GM18868 (cell line): ENCODE data around the gene PPM1H.
A peak's percentile ranks its signal among the peaks of the same experiment; 100 is the strongest.
"Not testable (repeated sequence)": the region's sequence is repeated elsewhere in the genome, so short reads cannot be mapped to it uniquely, and the experiment has no call there.

Experiments
- ATAC-seq: cut with Tn5 transposase; IDR thresholded peaks from one replicate; pipeline ENCODE4 v1.9.1; 2021; ENCODE audit warnings: mild to moderate bottlenecking, moderate library complexity; ENCODE audit not compliant: unreplicated experiment

The PPM1H gene

GRCh38 chr12:62841846-62842245, 93.1 kb downstream of the PPM1H start:
- no peak for ATAC-seq

GRCh38 chr12:62840806-62841205, 94.1 kb downstream of the PPM1H start:
- ATAC-seq: no peak

GRCh38 chr12:62839869-62840660, 94.9 kb downstream of the PPM1H start:
- no peak for ATAC-seq

GRCh38 chr12:62834971-62835547, 99.9 kb downstream of the PPM1H start:
- ATAC-seq: peak; percentile 86

GRCh38 chr12:62834406-62834805, 100.5 kb downstream of the PPM1H start:
- ATAC-seq: peak; percentile 25

GRCh38 chr12:62833634-62834033, 101.3 kb downstream of the PPM1H start:
- no peak for ATAC-seq

GRCh38 chr12:62832558-62832957, 102.4 kb downstream of the PPM1H start:
- ATAC-seq: no peak

- ATAC-seq: no peak
Observed at GRCh38 chr12:62832027-62832426, 102.9 kb downstream of the PPM1H start.

GRCh38 chr12:62827855-62828254, 107.1 kb downstream of the PPM1H start:
- no peak for ATAC-seq

- no peak for ATAC-seq
Observed at GRCh38 chr12:62827042-62827441, 107.9 kb downstream of the PPM1H start.

- peak; percentile 54 for ATAC-seq
Observed at GRCh38 chr12:62817556-62818271, 117.2 kb downstream of the PPM1H start.

- ATAC-seq: no peak
Observed at GRCh38 chr12:62814243-62814642, 120.7 kb downstream of the PPM1H start.

GRCh38 chr12:62813031-62813829, 121.7 kb downstream of the PPM1H start:
- ATAC-seq: peak; percentile 27

- not testable (repeated sequence) for ATAC-seq
Observed at GRCh38 chr12:62811481-62811880, 123.5 kb downstream of the PPM1H start.

- peak; percentile 74 for ATAC-seq
Observed at GRCh38 chr12:62808166-62808879, 126.6 kb downstream of the PPM1H start.

- ATAC-seq: no peak
Observed at GRCh38 chr12:62806893-62807292, 128.1 kb downstream of the PPM1H start.

GRCh38 chr12:62806244-62806836, 128.6 kb downstream of the PPM1H start:
- no peak for ATAC-seq

GRCh38 chr12:62805517-62805916, 129.4 kb downstream of the PPM1H start:
- peak; percentile 38 for ATAC-seq

GRCh38 chr12:62803756-62804155, 131.2 kb downstream of the PPM1H start:
- ATAC-seq: no peak

GRCh38 chr12:62802984-62803383, 132.0 kb downstream of the PPM1H start:
- ATAC-seq: no peak
